ENCODE results near the gene STARD8.
"Not testable (repeated sequence)": the region's sequence is repeated elsewhere in the genome, so short reads cannot be mapped to it uniquely, and the experiment has no call there.

The STARD8 gene

GRCh38 chrX:68647156-68647957, at the start of gene STARD8:
TSS of gene STARD8 (plus strand) at chrX:68647666. CDS start at chrX:68647883, 217 bp downstream.
- DNase-seq, result peak in 8 of 56 donors; percentile 0 to 25 (median 6)

GRCh38 chrX:68598841-68599240, 48.6 kb upstream of the STARD8 start:
- DNase-seq, result no peak

- DNase-seq, result no peak
Measured at GRCh38 chrX:68599256-68600152, 48.0 kb upstream of the STARD8 start.

GRCh38 chrX:68604216-68604615, 43.2 kb upstream of the STARD8 start:
- DNase-seq, result not testable (repeated sequence)

- DNase-seq, result not testable (repeated sequence)
Measured at GRCh38 chrX:68614733-68615132, 32.7 kb upstream of the STARD8 start.

GRCh38 chrX:68627986-68628385, 19.5 kb upstream of the STARD8 start:
- DNase-seq, result no peak

- DNase-seq, result not testable (repeated sequence)
Measured at GRCh38 chrX:68629936-68630335, 17.5 kb upstream of the STARD8 start.

- DNase-seq, result no peak
Measured at GRCh38 chrX:68631336-68631735, 16.1 kb upstream of the STARD8 start.

- no peak for DNase-seq
Measured at GRCh38 chrX:68632491-68632890, 15.0 kb upstream of the STARD8 start.

GRCh38 chrX:68633981-68634380, 13.5 kb upstream of the STARD8 start:
- DNase-seq, result no peak

- no peak for DNase-seq
Measured at GRCh38 chrX:68634649-68635227, 12.7 kb upstream of the STARD8 start.

- no peak for DNase-seq
Measured at GRCh38 chrX:68640661-68641060, 6.8 kb upstream of the STARD8 start.

- DNase-seq, result no peak
Measured at GRCh38 chrX:68644861-68645260, 2.6 kb upstream of the STARD8 start.

- no peak for DNase-seq
Measured at GRCh38 chrX:68646421-68646820, 1.0 kb upstream of the STARD8 start.

GRCh38 chrX:68648960-68649359, 1.5 kb downstream of the STARD8 start:
- DNase-seq, result no peak

- no peak for DNase-seq
Measured at GRCh38 chrX:68650491-68650890, 3.0 kb downstream of the STARD8 start.

- no peak for DNase-seq
Measured at GRCh38 chrX:68651110-68651509, 3.6 kb downstream of the STARD8 start.

GRCh38 chrX:68652326-68653170, 5.1 kb downstream of the STARD8 start:
- no peak for DNase-seq

- no peak for DNase-seq
Measured at GRCh38 chrX:68654693-68655092, 7.2 kb downstream of the STARD8 start.

GRCh38 chrX:68656473-68656872, 9.0 kb downstream of the STARD8 start:
- DNase-seq, result not testable (repeated sequence)

GRCh38 chrX:68658530-68658929, 11.1 kb downstream of the STARD8 start:
- DNase-seq, result no peak

All from amygdala (tissue), 56 donors.